ENCODE data around the gene ADAMTS3. TPM values are rescaled to one million over a fixed set of nuclear protein-coding genes. Genes with fewer than 3 reads are reported as not detected.

ADAMTS3 gene
- polyA plus RNA-seq, 1 donor (not counting 4 experiments of a cell fraction or from before 2014, with no cell fraction given): 0.09 TPM

DNA sequence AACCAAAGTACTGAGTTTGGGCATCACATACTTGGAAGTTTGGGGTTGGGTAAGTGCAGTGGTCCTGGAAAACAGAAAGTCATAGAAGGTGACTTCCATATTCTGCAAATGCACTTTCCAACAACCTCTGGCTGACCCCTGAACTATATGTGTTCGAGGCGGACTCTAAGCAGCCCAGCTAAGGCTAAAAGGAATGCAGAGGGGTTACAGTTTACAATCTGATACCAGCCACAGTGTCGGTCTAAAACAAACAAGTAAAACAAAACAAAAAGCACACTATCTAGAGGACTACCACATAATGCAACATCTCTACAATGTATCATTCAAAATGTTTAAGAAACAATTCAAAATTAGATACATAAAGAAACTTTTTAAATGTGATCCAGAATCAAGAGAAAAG, 185.6 kb downstream of the ADAMTS3 start:
- no peak overlapping the region for H3K4me2 ChIP-seq (ENCODE audit: control insufficient read depth, extremely low read depth, insufficient read depth, low read depth, low read length)
- no peaks in the 10 kb centered on the region for H3K27me3 ChIP-seq (ENCODE audit: control insufficient read depth, extremely low read depth, insufficient read depth, low read length)
- no peaks in the 10 kb centered on the region for H3K36me3 ChIP-seq (ENCODE audit: control insufficient read depth in 2 of 2, extremely low read depth in 1 of 2, insufficient read depth in 2 of 2, low read length in 2 of 2)
- FAIRE-seq: no peak
- H4K20me1 ChIP-seq (ENCODE audit: control insufficient read depth, extremely low read depth, insufficient read depth, low read length): no peaks in the 10 kb centered on the region
- H3K79me2 ChIP-seq (ENCODE audit: control insufficient read depth, insufficient read depth, low read length): no peaks in the 10 kb centered on the region
- H3K9me1 ChIP-seq (ENCODE audit: control insufficient read depth, extremely low read depth, insufficient read depth, low read length): no peaks in the 10 kb centered on the region
- no peak overlapping the region for H3K27ac ChIP-seq (ENCODE audit: control insufficient read depth, insufficient read depth, low read length)
- no peak for TF ChIP-seq EZH2 (IDR thresholded peaks at IDR 0.05; ENCODE audit: low read length)
- TF ChIP-seq CTCF (optimal IDR thresholded peaks at IDR 0.05 in 1 of 3, IDR thresholded peaks at IDR 0.05 in 1 of 3, conservative IDR thresholded peaks at IDR 0.05 in 1 of 3; ENCODE audit: extremely low read depth in 1 of 3, insufficient read depth in 2 of 3, low read length in 3 of 3): no peak
- H3K4me1 ChIP-seq (ENCODE audit: control insufficient read depth, extremely low read depth, insufficient read depth, low read length): no peaks in the 10 kb centered on the region
- H3K4me3 ChIP-seq (ENCODE audit: control insufficient read depth in 2 of 3, extremely low read depth in 1 of 3, insufficient read depth in 2 of 3, low read depth in 1 of 3, low read length in 3 of 3): no peak overlapping the region
- H3K9me3 ChIP-seq (ENCODE audit: control insufficient read depth, low read depth, low read length): no peaks in the 10 kb centered on the region
- dilution Hi-C loops (cut with MboI; ENCODE audit: extremely low pct_ligation_motif_present, low sequenced_read_pairs): no loop called here
- no peak for DNase-seq (ENCODE audit: low read depth, low spot score)
- no peak overlapping the region for H2AFZ ChIP-seq (ENCODE audit: control insufficient read depth, low read length)
- no peak overlapping the region for H3K9ac ChIP-seq (ENCODE audit: control insufficient read depth, extremely low read depth, insufficient read depth, low read length)

DNA sequence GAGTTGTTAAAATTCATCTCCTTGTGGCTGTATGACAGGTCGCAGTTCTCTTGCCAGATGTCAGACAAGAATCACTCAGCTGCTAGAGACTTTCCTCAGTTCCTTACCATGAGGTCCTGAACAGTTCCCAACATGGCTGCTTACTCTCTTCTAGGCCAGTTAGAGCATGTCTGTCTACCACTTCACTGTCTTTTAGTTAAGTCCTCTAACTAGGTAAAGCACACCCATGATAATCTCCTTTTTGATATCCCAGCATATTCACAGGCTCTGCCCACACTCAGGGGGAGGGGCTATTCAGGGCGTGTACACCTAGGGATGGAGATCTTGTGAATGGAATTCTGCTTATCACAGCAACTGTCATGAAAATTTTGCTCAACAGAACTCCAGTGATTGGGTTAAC, 190.1 kb downstream of the ADAMTS3 start:
- Histone ChIP-seq H3K9me1 (ENCODE audit: control insufficient read depth, extremely low read depth, insufficient read depth, low read length) (no peaks in the 10 kb centered on the region), H3K79me2 (ENCODE audit: control insufficient read depth, insufficient read depth, low read length) (no peaks in the 10 kb centered on the region), H3K27ac (ENCODE audit: control insufficient read depth, insufficient read depth, low read length) (no peak overlapping the region), H3K4me3 (ENCODE audit: control insufficient read depth in 2 of 3, extremely low read depth in 1 of 3, insufficient read depth in 2 of 3, low read depth in 1 of 3, low read length in 3 of 3) (no peak overlapping the region), H2AFZ (ENCODE audit: control insufficient read depth, low read length) (no peak overlapping the region), H3K36me3 (ENCODE audit: control insufficient read depth in 2 of 2, extremely low read depth in 1 of 2, insufficient read depth in 2 of 2, low read length in 2 of 2) (no peaks in the 10 kb centered on the region), H3K4me1 (ENCODE audit: control insufficient read depth, extremely low read depth, insufficient read depth, low read length) (no peaks in the 10 kb centered on the region), H3K9ac (ENCODE audit: control insufficient read depth, extremely low read depth, insufficient read depth, low read length) (no peak overlapping the region), H4K20me1 (ENCODE audit: control insufficient read depth, extremely low read depth, insufficient read depth, low read length) (no peaks in the 10 kb centered on the region), H3K27me3 (ENCODE audit: control insufficient read depth, extremely low read depth, insufficient read depth, low read length) (no peaks in the 10 kb centered on the region), H3K4me2 (ENCODE audit: control insufficient read depth, extremely low read depth, insufficient read depth, low read depth, low read length) (no peak overlapping the region), H3K9me3 (ENCODE audit: control insufficient read depth, low read depth, low read length) (no peaks in the 10 kb centered on the region)
- TF ChIP-seq CTCF (optimal IDR thresholded peaks at IDR 0.05 in 1 of 3, IDR thresholded peaks at IDR 0.05 in 1 of 3, conservative IDR thresholded peaks at IDR 0.05 in 1 of 3; ENCODE audit: extremely low read depth in 1 of 3, insufficient read depth in 2 of 3, low read length in 3 of 3): no peak
- no peak for TF ChIP-seq EZH2 (IDR thresholded peaks at IDR 0.05; ENCODE audit: low read length)
- FAIRE-seq: no peak
- dilution Hi-C loops (cut with MboI; ENCODE audit: extremely low pct_ligation_motif_present, low sequenced_read_pairs): no loop called here
- DNase-seq (ENCODE audit: low read depth, low spot score): no peak

All from keratinocyte (primary cell).